Esophagus squamous epithelium (tissue), 5 donors: ENCODE results near the gene MBD3. TPM values are rescaled to one million over a fixed set of nuclear protein-coding genes. Genes with fewer than 3 reads are reported as not detected.

Experiments used
- DNase-seq: peaks from one replicate; lab custom pipeline; 2025; lab: John Stamatoyannopoulos, UW
- H3K27ac ChIP-seq, 4 donors: fragments of 200-600 bp; sonication (generic); one replicate each; pipeline ENCODE4 v1.5.1; 2016 to 2019; ENCODE audit warnings: mild to moderate bottlenecking in 1 of 4
- H3K27me3 ChIP-seq, 4 donors: fragments of 200-600 bp; sonication (generic); 1 replicate in 3 of 4; 2 replicates in 1 of 4; pipeline versions ENCODE4 v1.5.1 to v1.6.0; 2017 to 2021; ENCODE audit warnings: antibody characterized with exemption in 1 of 4
- H3K36me3 ChIP-seq, 3 donors: fragments of 200-600 bp; sonication (generic); one replicate each; pipeline ENCODE4 v1.5.1; 2016 to 2019
- H3K4me1 ChIP-seq, 3 donors: fragments of 200-600 bp; sonication (generic); one replicate each; pipeline ENCODE4 v1.5.1; 2017 to 2019
- H3K4me3 ChIP-seq, 4 donors: fragments of 200-600 bp; sonication (generic); 1 replicate in 3 of 4; 2 replicates in 1 of 4; pipeline ENCODE4 v1.5.1; 2016 to 2019; ENCODE audit warnings: mild to moderate bottlenecking in 2 of 4, moderate library complexity in 1 of 4
- H3K9me3 ChIP-seq, 3 donors: fragments of 200-600 bp; sonication (generic); one replicate each; pipeline ENCODE4 v1.5.1; 2016 to 2019
- POLR2A ChIP-seq, 4 donors: fragments of 450-650 bp; IDR thresholded peaks; one replicate each; pipeline ENCODE4 v1.6.1; 2017; ENCODE audit warnings: antibody characterized with exemption in 4 of 4, mild to moderate bottlenecking in 4 of 4, moderate library complexity in 3 of 4
- WGBS, 2 donors: methylation state at CpG; one replicate each; pipeline ENCODE4 v1.1.5; 2018; 5-methylcytosine and 5-hydroxymethylcytosine counted together
- intact Hi-C: fragments of 100-400 bp; cut with DNase I; formaldehyde crosslinking; loops from one replicate; pipeline ENCODE4 v1.15.0; 2022
- total RNA-seq, 4 donors: library from RNA; depleted of rRNA; stranded (reverse); fragments of >200 nt; gene quantifications; one replicate each; pipeline ENCODE4 v1.1.0, GENCODE V29; 2016
- TF ChIP-seq, protein P1 (sequence below), 6 experiments: fragments of 450-650 bp in 4 of 6; fragments of 200-600 bp in 2 of 6; sonication (generic) in 2 of 6; IDR thresholded peaks; one replicate each; pipeline ENCODE4 v1.5.1; 2016 to 2019; ENCODE audit warnings: antibody characterized with exemption in 6 of 6, mild to moderate bottlenecking in 4 of 6, moderate library complexity in 4 of 6
- donor health status: DM: yes; HTN: yes; CAD: no.

Gene MBD3
- total RNA-seq, 4 donors from 2014 or later: 74.8 to 87.9 (median 84.3) TPM

DNA sequence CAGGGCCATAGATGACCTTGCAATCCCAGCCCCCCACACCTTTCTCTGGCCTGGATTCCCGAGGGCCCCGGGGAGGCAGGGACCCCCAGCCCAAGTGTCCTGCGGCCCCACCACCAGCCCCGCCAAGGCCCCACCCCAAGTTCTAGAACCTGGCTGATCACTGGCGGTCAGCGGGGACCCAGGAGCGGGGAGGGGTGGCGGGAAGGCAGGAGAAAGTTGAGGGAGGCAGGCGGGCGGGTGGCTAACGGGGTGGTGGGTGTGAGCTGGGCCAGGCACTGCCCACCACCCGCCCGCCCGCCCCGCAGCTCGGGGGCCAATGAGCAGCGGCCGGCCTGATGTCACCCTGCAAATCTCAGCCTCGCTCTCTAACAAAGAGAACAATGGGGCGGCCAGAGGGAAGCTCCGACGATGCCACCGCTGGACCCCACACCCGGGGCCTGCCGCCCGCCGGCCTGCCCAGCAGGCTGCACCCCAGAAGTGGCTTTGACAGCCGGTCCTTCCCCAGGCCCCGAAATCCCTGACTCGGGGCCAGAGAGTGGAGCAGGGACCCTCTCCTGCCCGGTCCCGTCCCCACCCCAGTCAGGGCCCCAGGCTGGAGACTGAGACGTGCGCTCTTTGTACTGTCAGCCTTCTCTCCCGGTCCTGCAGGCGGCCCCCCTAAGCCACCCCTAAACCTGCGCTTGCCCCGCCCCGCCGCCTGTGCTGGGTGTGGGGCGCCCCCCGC lies 26.1 kb downstream of the MBD3 start:
- DNase-seq: no peak
- peak overlapping the region; percentile 74 to 92 (median 86) for H3K27ac ChIP-seq
- peaks cover 0 to 13% (median 0%) of the 10 kb centered on the region in 4 donors for H3K27me3 ChIP-seq
- 0 to 31% methylated on average over 1 to 5 of the region's 42 CpGs for WGBS, 2 donors
- H3K4me1 ChIP-seq: peaks cover 17 to 38% (median 25%) of the 10 kb centered on the region in 3 donors
- H3K9me3 ChIP-seq: no peaks in the 10 kb centered on the region
- TF ChIP-seq, protein P1, sequence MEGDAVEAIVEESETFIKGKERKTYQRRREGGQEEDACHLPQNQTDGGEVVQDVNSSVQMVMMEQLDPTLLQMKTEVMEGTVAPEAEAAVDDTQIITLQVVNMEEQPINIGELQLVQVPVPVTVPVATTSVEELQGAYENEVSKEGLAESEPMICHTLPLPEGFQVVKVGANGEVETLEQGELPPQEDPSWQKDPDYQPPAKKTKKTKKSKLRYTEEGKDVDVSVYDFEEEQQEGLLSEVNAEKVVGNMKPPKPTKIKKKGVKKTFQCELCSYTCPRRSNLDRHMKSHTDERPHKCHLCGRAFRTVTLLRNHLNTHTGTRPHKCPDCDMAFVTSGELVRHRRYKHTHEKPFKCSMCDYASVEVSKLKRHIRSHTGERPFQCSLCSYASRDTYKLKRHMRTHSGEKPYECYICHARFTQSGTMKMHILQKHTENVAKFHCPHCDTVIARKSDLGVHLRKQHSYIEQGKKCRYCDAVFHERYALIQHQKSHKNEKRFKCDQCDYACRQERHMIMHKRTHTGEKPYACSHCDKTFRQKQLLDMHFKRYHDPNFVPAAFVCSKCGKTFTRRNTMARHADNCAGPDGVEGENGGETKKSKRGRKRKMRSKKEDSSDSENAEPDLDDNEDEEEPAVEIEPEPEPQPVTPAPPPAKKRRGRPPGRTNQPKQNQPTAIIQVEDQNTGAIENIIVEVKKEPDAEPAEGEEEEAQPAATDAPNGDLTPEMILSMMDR (IDR thresholded peaks at IDR 0.05): no peak
- peak in 3 of 4 donors; percentile 31 to 57 (median 53) for TF ChIP-seq POLR2A (IDR thresholded peaks at IDR 0.05)
- H3K4me3 ChIP-seq: peak overlapping the region; percentile 57 to 89 (median 79)
- intact Hi-C loops: no loop called here
- no peaks in the 10 kb centered on the region for H3K36me3 ChIP-seq

DNA sequence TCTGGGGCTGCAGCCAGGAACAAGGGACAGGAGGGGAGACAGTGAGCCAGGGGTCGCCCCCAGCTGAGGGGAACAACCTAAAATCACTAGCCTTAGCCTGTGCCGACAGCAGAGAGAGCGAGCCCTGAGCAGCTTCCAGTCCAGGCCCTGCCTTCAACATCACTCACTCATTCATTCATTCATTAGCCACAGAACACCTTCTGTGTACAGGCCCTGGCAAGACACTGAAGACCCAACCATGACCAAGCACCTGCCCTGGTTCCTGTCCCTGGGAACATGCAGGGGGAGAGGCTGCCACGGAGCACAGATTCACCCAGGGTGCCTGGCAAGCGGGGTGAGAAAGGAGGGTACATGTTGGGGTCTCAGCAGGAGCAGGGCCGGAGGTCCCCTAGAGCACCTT lies 29.4 kb downstream of the MBD3 start:
- DNase-seq: no peak
- H3K4me1 ChIP-seq: peaks cover 10 to 23% (median 21%) of the 10 kb centered on the region in 3 donors
- H3K9me3 ChIP-seq: no peaks in the 10 kb centered on the region
- no peaks in the 10 kb centered on the region for H3K36me3 ChIP-seq
- H3K27me3 ChIP-seq: no peaks in the 10 kb centered on the region
- 86 to 93% methylated on average over 2 to 3 of the region's 6 CpGs for WGBS, 2 donors
- TF ChIP-seq, protein P1 (IDR thresholded peaks at IDR 0.05): no peak
- TF ChIP-seq POLR2A (IDR thresholded peaks at IDR 0.05): no peak
- intact Hi-C loops: no loop called here
- H3K4me3 ChIP-seq: no peak overlapping the region
- no peak overlapping the region for H3K27ac ChIP-seq

DNA sequence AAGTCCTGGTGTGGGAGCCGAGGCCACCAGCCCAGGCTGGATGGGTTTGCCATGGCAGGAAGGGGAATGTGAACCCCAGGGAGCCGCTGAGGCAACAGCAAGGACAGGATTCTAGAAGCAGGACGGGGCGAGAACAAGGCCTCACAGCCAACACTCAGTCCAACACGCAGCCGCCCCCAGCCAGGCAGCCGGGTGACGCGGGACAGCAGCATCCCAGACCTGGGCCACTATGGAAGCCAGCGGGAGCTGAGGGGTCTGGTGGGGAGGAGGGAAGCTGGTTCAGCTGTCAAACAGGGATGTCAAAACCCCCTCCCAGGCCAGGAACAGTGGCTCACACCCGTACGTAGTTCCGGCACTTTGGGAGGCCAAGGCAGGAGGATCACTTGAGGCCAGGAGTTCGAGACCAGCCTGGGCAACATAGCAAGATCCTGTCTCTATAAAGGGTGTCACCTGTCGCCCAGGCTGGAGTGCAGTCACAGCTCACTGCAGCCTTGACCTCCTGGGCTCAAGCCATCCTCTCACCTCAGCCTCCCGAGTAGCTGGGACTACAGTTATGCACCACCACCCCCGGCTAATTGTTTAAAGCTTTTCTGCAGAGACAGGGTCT lies 31.3 kb downstream of the MBD3 start:
- intact Hi-C loops: no loop called here
- peaks cover 7 to 11% (median 9%) of the 10 kb centered on the region in 3 donors for H3K4me1 ChIP-seq
- no peak overlapping the region for H3K4me3 ChIP-seq
- WGBS, 2 donors: 90 to 95% methylated on average over 4 to 14 of the region's 17 CpGs
- peaks cover 0 to 6% (median 0%) of the 10 kb centered on the region in 3 donors for H3K36me3 ChIP-seq
- DNase-seq: no peak
- no peaks in the 10 kb centered on the region for H3K27me3 ChIP-seq
- H3K9me3 ChIP-seq: no peaks in the 10 kb centered on the region
- no peak for TF ChIP-seq POLR2A (IDR thresholded peaks at IDR 0.05)
- TF ChIP-seq, protein P1 (IDR thresholded peaks at IDR 0.05): no peak
- H3K27ac ChIP-seq: no peak overlapping the region

DNA sequence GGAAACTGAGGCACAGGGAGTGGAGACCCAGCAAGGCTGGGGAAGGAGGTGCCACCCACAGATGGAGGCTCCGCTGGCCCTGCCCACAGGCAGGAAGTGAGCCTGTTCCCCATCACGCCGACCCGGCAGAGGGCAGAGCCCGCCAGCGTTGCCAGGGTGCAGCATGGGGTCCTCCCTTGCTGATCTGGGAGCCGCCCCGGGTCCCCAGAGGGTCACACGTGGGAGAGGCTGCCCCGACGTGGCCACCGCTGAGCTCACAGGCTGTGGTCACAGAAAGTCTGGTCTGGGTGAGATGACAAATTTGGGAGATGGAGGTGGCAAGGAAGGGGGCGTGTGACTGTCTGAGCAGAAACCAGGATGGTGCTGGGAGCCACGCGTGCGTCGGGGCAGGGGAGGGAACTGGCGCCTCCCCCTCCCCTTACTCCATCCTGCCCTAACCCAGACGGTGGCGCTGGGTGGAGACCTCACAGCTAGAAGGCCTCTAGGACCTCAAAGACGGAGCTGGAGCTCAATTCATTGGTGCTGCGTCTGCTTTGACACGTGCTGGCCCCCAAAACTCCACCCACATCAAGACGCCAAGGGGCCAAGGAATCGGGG lies 32.3 kb downstream of the MBD3 start:
- Histone ChIP-seq H3K9me3 (no peaks in the 10 kb centered on the region), H3K4me1 (peaks cover 0 to 2% (median 0%) of the 10 kb centered on the region in 3 donors), H3K27me3 (no peaks in the 10 kb centered on the region), H3K27ac (no peak overlapping the region), H3K4me3 (no peak overlapping the region), H3K36me3 (peaks cover 0 to 16% (median 0%) of the 10 kb centered on the region in 3 donors)
- no peak for TF ChIP-seq POLR2A (IDR thresholded peaks at IDR 0.05)
- TF ChIP-seq, protein P1 (IDR thresholded peaks at IDR 0.05): no peak
- no peak for DNase-seq
- WGBS, 2 donors: 90% methylated on average over 2 of the region's 25 CpGs; no CpG with 5 or more reads in 1 of the 2 donors
- intact Hi-C loops: no loop called here

DNA sequence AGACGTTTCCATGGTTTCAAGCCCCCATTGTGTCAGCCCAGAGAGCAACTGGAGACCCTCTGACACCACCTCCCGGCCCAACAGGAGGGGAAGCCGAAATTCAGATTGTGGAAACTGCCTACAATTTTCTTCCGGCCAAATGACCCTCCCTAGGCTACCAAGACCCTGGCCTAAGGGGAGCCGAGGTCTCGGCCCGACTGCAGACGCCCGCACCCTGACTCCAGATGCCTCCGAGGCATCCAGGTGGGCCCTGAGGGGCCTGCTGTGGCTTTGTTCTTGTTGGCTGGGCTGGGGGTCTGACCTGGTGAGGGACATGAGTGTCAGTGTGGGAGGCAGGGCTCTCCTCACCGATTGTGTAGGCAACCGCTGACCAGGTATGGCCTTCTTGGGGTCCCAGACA lies 34.1 kb downstream of the MBD3 start:
- no peaks in the 10 kb centered on the region for H3K9me3 ChIP-seq
- no peaks in the 10 kb centered on the region for H3K4me1 ChIP-seq
- H3K27me3 ChIP-seq: no peaks in the 10 kb centered on the region
- 85 to 97% methylated on average over 3 to 11 of the region's 12 CpGs for WGBS, 2 donors
- H3K27ac ChIP-seq: no peak overlapping the region
- no peak overlapping the region for H3K4me3 ChIP-seq
- DNase-seq: no peak
- intact Hi-C loops: no loop called here
- no peak for TF ChIP-seq POLR2A (IDR thresholded peaks at IDR 0.05)
- TF ChIP-seq, protein P1 (IDR thresholded peaks at IDR 0.05): no peak
- peaks cover 0 to 22% (median 0%) of the 10 kb centered on the region in 3 donors for H3K36me3 ChIP-seq
